ENCODE data around the gene CARMIL3.
"Not testable (repeated sequence)": the region's sequence is repeated elsewhere in the genome, so short reads cannot be mapped to it uniquely, and the experiment has no call there.

CARMIL3 gene

GRCh38 chr14:24051789-24052655 is at the start of gene CARMIL3:
Gene CARMIL3, plus strand, starts transcription at chr14:24052009. Its CDS starts 145 bp downstream, at chr14:24052154.
- peak; percentile 36 for DNase-seq (ENCODE audit: low read depth)

DNA sequence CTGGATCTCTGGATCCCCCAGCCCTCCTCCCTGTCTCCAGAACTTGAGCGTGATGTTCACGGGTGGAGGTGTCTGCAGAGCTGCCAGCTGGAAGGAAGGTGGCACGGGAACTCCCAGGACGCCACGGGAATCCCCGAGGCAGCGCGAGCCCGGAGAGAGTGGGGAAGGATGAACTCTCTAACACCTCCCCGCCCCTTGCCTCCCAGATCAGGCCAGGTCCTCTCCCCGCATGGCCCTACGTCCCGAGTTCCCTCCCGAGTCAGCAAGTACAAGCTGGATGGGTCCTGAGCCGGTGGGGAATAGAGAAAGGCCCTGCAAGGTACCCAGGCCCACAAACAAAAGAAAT is 45.4 kb upstream of the CARMIL3 start:
- not testable (repeated sequence) for DNase-seq (ENCODE audit: low read depth)

DNA sequence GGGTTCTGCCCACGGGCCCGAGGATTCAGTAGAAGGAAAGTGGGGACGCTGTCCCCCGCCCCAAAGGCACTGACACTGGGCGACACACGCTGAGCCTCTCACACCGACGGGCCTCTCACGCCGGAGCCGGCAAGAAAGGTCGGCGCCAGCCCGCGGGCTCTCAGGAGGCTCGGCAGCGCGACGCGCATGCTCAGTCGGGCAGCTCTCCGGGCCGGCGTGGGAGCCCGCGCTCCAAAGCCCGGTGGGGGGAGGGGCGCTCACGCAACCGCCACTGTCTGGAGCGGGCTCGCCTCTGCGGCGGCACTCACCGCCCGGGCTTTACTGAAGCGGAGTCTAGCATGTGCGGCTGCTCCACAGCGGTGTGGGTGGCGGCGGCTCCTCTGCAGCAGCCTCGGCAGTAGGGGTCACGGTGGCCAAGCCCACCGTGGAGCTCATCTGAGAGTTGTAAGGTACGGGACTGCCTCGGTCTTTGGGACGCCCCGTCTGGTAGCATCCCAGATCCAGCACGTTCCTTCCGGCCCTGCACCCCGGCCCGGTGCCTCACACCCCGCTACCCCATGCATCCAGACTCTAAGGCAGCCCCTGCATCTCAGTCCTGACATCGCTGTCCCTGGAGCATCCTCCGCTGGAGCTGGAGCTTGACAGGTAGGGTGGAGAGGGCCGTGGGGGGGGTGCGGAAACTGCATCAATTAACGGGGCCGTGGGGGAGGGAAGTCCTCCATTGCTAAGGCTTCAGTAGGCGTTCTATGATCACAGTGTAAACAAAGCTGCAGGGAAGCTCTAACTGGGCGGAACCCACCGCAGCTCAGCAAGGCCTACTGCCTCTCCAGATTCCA is 44.8 kb upstream of the CARMIL3 start:
- peak; percentile 50 for DNase-seq (ENCODE audit: low read depth)

DNA sequence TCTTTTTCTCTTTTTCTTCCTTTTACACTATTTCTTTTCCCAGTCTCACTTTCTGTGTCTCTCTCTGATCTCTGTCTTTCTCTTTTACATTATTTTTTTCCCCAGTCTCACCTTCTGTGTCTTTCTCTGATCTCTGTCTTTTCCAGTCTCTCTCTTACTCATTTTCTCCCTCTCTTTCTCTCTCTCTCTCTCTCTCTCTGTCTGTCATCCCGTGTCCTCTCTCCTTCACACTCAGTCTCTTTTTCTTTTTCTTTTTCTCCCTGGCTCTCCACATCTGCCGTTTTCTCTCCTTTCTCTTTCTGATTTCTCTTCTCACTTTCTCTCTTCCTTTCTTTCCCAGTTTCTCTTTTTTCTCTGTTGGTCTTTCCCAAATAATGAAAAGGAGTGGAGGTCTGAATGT is 40.8 kb upstream of the CARMIL3 start:
- no peak for DNase-seq (ENCODE audit: low read depth)

DNA sequence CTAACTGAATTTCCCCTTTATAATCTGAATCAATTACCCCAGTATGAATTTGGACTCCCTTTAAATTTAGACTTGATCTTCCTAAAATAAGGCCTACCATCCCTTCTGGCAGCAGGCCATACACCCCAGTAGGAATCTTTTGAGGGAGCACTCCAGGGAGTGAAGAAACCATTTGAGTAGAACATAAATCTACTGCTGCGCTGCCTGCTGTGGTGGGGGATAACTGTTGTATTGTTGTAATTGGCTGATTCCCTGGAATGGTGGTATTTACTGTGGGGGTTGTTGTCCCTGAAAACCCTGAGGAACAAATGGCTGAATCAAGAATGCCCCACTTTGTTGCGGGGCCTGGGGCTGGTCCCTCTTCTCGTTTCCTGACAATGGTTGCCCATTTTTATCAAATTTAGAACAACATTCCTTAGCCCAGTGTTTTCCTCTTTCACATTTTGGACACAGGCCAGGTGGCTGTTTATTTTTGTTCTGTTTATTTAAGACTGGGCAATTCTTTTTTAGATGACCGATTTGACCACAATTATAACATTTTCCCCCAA is 39.0 kb upstream of the CARMIL3 start:
- DNase-seq (ENCODE audit: low read depth) = not testable (repeated sequence)

DNA sequence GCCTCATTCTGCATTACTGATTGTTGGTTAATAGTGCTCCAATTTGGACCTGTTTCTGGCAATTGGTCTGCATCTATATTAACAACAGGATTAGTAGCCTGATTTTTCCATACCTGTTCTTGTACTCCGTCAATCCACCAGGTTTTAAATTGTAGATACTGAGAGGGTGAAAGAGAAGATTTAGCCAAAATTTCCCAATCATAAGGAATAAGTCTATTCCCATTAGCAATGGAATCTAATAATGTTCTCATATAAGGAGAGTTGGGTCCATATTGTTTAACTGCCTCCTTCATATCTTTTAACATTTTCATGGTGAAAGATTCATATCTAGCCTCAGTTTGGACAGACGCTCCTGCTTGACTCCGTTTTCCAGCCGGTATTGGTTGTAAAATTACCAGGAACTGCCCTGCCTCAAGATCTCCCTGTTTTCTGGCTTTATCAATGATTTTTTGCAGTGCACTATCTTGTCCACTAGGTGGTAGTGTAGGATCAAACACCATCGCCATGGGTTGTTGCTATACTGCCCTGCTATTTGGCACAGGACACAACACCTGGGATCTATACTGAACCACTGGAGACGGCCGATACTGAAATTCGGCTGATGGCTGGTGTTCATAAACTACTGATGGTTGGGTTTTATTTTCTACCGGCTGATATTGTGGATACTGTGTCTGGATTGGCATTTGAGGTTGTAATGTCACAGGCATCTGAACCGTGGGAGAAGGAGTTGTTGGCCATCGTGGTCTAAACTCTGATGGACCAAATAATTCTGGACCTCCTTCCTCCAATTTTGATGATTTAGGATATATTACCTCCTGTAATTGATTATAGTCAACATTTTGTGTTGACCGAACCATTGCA is 37.9 kb upstream of the CARMIL3 start:
- DNase-seq (ENCODE audit: low read depth) = peak; percentile 25

DNA sequence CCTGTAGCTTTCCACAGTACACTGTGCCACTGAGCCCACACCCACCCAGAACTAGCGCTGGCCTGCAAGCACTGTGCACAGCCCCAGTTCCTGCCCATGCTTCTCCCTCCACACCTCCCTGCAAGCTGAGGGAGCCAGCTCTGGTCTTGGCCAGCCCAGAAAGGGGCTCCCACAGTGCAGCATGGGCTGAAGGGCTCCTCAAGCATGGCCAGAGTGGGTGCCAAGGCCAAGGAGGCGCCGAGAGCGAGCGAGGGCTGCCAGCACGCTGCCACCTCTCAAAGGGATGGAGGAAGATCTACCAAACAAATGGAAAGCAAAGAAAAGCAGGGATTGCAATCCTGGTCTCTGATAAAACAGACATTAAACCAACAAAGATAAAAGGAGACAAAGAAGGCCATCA is 36.1 kb upstream of the CARMIL3 start:
- not testable (repeated sequence) for DNase-seq (ENCODE audit: low read depth)

DNA sequence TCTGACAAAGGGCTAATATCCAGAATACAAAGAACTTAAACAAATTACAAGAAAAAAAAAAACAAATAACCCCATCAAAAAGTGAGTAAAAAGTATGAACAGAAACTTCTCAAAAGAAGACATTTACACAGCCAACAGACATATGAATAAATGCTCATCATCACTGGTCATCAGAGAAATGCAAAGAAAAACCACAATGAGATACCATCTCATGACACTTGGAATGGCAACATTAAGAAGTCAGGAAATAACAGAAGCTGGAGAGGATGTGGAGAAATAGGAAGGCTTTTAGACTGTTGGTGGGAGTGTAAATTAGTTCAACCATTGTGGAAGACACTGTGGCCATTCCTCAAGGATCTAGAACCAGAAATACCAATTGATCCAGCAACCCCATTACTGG is 32.8 kb upstream of the CARMIL3 start:
- DNase-seq (ENCODE audit: low read depth) = not testable (repeated sequence)

- DNase-seq (ENCODE audit: low read depth) = not testable (repeated sequence)
Measured at GRCh38 chr14:24019944-24020343, 31.9 kb upstream of the CARMIL3 start.

DNA sequence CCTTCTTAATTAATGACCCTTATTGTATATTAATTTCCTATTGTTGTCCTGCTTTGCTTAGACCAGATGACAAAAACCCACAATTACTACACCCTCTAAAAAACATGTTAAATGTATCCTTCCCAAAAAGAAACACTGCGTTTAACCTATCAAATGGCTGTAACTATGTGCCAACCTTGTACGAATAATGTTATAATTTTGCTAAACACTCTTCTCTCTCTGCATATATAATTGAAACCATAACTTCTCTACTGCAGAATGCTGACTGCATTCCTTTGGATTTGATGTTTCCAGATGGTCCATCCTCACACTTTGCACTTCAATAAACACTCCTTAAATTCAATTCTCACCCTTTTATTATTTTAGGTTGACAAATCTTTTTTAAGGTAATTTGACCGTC is 31.3 kb upstream of the CARMIL3 start:
- DNase-seq (ENCODE audit: low read depth) = not testable (repeated sequence)

- not testable (repeated sequence) for DNase-seq (ENCODE audit: low read depth)
Measured at GRCh38 chr14:24024939-24025418, 26.8 kb upstream of the CARMIL3 start.

DNA sequence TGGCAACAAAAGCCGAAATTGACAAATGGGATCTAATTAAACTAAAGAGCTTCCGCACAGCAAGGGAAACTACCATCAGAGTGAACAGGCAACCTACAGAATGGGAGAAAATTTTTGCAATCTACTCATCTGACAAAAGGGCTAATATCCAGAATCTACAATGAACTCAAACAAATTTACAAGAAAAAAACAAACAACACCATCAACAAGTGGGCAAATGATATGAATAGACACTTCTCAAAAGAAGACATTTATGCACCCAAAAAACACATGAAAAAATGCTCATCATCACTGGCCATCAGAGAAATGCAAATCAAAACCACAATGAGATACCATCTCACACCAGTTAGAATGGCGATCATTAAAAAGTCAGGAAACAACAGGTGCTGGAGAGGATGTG is 22.1 kb upstream of the CARMIL3 start:
- DNase-seq (ENCODE audit: low read depth) = not testable (repeated sequence)

GRCh38 chr14:24031331-24031730 is 20.5 kb upstream of the CARMIL3 start:
- DNase-seq (ENCODE audit: low read depth) = not testable (repeated sequence)

- DNase-seq (ENCODE audit: low read depth) = no peak
Measured at GRCh38 chr14:24032727-24033418, 18.9 kb upstream of the CARMIL3 start.

- DNase-seq (ENCODE audit: low read depth) = not testable (repeated sequence)
Measured at GRCh38 chr14:24035769-24036168, 16.0 kb upstream of the CARMIL3 start.

- peak; percentile 48 for DNase-seq (ENCODE audit: low read depth)
Measured at GRCh38 chr14:24036169-24036962, 15.4 kb upstream of the CARMIL3 start.

GRCh38 chr14:24036963-24037657 is 14.7 kb upstream of the CARMIL3 start:
- DNase-seq (ENCODE audit: low read depth) = not testable (repeated sequence)

- DNase-seq (ENCODE audit: low read depth) = no peak
Measured at GRCh38 chr14:24037658-24038037, 14.2 kb upstream of the CARMIL3 start.

DNA sequence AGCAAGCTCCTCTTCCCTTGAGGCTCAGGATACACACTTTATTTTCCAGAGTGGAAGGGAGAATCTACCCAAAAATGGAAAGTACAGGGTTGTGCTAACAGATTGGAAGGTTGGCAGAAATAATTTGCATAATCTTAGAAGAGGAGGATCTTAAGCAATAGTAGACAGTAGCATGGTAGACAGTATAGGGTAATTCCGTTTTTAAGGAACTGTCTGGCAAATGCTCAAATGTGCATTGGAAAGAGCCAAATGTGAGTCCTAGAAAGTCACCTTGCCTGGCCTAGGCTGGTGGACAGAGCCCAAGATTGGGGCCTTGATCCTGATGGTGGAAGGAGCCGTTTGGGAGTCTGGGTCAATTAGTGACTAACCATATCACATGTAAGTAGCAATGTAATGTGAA is 13.1 kb upstream of the CARMIL3 start:
- DNase-seq (ENCODE audit: low read depth) = no peak
